ENCODE measurements around the gene TRAPPC10.

The TRAPPC10 gene

DNA sequence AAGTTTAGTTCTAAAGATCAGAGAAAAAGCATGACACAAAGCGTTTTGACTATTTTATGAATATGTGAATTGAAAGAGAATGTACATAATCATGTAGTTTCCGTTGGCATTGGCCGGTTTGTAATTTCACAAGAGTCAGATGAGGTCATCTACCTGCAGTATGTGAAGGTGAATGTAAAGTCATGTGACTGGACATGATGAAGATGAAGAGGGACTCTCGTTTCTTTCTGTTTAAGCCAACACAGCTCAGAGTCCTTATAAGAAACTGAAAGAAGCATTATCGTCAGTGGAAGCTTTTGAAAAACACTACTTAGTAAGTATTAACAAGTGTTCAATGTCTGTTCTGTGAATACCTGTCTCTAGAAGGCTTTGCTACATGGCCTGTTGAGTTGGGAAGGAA lies 64.2 kb downstream of the TRAPPC10 start:
- TF ChIP-seq, protein P1, sequence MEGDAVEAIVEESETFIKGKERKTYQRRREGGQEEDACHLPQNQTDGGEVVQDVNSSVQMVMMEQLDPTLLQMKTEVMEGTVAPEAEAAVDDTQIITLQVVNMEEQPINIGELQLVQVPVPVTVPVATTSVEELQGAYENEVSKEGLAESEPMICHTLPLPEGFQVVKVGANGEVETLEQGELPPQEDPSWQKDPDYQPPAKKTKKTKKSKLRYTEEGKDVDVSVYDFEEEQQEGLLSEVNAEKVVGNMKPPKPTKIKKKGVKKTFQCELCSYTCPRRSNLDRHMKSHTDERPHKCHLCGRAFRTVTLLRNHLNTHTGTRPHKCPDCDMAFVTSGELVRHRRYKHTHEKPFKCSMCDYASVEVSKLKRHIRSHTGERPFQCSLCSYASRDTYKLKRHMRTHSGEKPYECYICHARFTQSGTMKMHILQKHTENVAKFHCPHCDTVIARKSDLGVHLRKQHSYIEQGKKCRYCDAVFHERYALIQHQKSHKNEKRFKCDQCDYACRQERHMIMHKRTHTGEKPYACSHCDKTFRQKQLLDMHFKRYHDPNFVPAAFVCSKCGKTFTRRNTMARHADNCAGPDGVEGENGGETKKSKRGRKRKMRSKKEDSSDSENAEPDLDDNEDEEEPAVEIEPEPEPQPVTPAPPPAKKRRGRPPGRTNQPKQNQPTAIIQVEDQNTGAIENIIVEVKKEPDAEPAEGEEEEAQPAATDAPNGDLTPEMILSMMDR (IDR thresholded peaks at IDR 0.05; ENCODE audit: control insufficient read depth, extremely low read depth, insufficient read depth) = no peak
- no peak overlapping the region for H3K4me3 ChIP-seq (ENCODE audit: low read depth, low read length)
- no peak for DNase-seq (ENCODE audit: low read depth)

DNA sequence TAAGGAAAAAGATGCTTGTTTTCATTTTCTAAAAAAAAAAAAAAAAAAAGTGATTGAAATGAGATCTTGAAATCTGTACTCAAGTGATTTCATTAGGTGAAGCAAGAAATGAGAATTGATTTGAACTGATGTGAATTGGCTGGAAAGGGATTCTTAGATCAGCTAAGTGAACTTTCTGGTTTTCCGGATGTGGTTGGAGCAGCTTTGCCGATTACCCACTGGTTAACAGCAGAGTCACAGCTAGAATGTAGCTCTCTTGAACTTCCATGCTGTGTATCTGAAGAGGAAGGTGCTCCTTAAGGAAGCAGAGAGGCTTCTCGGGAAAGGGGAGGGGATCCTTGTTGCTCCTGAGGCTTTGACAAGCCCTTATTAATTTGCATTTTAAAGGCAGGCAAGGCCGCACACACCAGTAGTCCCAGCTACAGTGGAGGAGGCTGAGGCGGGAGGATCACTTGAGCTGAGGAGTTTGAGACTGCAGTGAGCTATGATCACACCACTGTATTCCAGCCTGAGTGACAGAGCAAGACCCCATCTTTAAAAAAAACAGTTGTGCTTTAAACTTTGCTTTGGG lies 66.4 kb downstream of the TRAPPC10 start:
- DNase-seq (ENCODE audit: low read depth) = no peak
- H3K4me3 ChIP-seq (ENCODE audit: low read depth, low read length) = no peak overlapping the region
- TF ChIP-seq, protein P1 (IDR thresholded peaks at IDR 0.05; ENCODE audit: control insufficient read depth, extremely low read depth, insufficient read depth) = no peak

DNA sequence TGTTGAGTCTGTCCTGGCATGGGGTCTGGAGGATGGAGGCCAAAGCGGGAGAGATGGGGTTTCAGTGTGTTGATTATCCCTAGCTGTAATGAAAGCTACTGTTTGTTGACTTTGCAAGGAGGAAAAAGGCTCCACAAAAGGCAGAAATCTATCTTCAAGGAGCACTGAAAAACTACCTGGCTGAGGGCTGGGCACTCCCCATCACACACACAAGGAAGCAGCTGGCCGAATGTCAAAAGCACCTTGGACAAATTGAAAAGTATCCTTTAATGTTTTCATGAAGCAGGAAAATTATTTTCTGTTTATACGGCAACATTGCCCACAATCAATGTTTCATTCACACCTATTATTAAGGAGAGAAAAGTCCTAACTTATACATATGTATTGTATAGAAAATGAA lies 67.3 kb downstream of the TRAPPC10 start:
- H3K4me3 ChIP-seq (ENCODE audit: low read depth, low read length) = no peak overlapping the region
- TF ChIP-seq, protein P1 (IDR thresholded peaks at IDR 0.05; ENCODE audit: control insufficient read depth, extremely low read depth, insufficient read depth) = no peak
- no peak for DNase-seq (ENCODE audit: low read depth)

DNA sequence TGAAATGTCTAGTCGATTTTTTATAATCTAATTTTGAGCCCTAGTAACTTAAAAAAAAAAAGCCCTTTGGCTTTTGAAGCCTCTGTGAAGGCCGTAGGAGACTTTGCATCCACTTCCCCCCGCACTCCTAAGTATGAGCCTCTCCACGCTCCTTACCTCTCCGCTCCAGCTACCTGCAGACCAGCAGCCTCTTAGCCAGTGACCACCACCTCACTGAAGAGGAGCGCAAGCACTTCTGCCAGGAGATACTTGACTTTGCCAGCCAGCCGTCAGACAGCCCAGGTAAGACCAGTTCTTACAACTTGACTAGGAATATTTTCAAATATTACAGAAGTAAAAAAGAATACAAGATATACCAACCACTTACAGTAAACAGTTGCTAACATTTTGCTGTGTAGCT lies 67.7 kb downstream of the TRAPPC10 start:
- H3K4me3 ChIP-seq (ENCODE audit: low read depth, low read length) = no peak overlapping the region
- TF ChIP-seq, protein P1 (IDR thresholded peaks at IDR 0.05; ENCODE audit: control insufficient read depth, extremely low read depth, insufficient read depth) = no peak
- no peak for DNase-seq (ENCODE audit: low read depth)

DNA sequence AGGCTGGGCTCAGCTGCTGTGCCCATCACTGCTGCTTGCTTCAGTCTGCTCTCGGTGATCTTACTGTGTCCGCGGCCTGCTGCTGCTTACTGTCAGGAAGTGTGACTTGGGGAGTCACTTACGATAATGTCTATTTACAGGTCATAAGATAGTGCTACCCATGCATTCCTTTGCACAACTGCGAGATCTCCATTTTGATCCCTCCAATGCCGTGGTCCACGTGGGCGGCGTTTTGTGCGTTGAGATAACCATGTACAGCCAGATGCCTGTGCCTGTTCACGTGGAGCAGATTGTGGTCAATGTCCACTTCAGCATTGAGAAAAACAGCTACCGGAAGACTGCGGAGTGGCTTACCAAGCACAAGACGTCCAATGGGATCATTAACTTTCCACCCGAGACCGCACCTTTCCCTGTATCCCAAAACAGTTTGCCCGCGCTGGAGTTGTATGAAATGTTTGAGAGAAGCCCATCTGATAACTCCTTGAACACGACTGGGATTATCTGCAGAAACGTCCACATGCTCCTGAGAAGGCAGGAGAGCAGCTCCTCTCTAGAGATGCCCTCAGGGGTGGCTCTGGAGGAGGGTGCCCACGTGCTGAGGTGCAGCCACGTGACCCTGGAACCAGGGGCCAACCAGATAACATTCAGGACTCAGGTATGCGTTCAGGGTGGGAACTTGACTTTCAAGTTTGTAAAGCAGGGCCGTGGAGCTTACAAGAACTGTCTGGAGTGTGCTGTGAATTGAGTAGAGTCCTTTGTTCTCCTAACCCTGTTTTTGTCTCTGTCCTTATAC lies 70.7 kb downstream of the TRAPPC10 start:
- DNase-seq (ENCODE audit: low read depth) = no peak
- TF ChIP-seq, protein P1 (IDR thresholded peaks at IDR 0.05; ENCODE audit: control insufficient read depth, extremely low read depth, insufficient read depth) = no peak
- H3K4me3 ChIP-seq (ENCODE audit: low read depth, low read length) = no peak overlapping the region

DNA sequence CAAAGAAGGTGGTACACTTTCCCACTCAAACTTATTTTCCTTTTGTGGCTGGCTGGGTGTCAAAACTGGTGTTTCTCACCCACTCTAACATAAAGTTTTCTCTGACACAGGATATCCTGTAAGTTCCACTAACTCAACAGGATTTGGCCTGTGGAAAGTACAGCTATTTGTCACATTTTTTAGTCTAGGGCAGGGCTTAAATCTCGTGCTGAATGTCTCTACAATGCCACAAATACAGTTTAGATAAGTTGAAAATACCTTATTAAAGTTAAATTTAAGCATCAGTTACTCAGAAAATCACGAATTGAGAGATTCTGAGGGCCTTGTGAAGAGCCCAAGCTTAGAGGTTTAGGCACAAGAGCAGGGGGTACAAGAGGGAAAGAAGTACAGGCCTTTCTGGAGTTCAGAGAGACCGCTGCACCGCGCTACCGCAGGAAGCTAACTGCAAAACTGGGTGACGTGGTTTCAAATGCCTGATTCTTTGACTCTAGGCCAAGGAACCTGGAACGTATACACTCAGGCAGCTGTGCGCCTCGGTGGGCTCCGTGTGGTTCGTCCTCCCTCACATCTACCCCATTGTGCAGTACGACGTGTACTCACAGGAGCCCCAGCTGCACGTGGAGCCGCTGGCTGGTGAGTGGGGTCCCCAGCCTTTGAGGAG lies 71.7 kb downstream of the TRAPPC10 start:
- no peak overlapping the region for H3K4me3 ChIP-seq (ENCODE audit: low read depth, low read length)
- TF ChIP-seq, protein P1 (IDR thresholded peaks at IDR 0.05; ENCODE audit: control insufficient read depth, extremely low read depth, insufficient read depth) = no peak
- no peak for DNase-seq (ENCODE audit: low read depth)

Measured in LNCaP clone FGC (cell line).